IMR-90 (cell line): ENCODE measurements around the gene PLA2G15. TPM values are rescaled to one million over a fixed set of nuclear protein-coding genes. Genes with fewer than 3 reads are reported as not detected.

Experiments used
- ATAC-seq: fragments of 200-7000 bp; cut with Tn5 transposase; 2 replicates; pipeline ENCODE4 v1.9.1; 2020; ENCODE audit warnings: low read depth, mild to moderate bottlenecking, moderate library complexity
- BruUV-seq: library from RNA; stranded (reverse); fragments of 400-500 nt; replicated peaks from 2 replicates; lab custom pipeline; 2021; lab: Mats Ljungman, UMichigan
- CTCF ChIA-PET: fragments of 300-600 bp; formaldehyde crosslinking; extraction: SDS; loops from one replicate; lab custom pipeline; 2021; ENCODE audit warnings: antibody characterized with exemption; lab: Yijun Ruan, JAX
- POLR2A ChIA-PET: fragments of 300-600 bp; sonication (Branson Sonifier 250); formaldehyde crosslinking; loops from one replicate; lab custom pipeline; 2022; ENCODE audit warnings: antibody characterized with exemption; ENCODE audit not compliant: unreplicated experiment; lab: Charles Lee
- DNase-seq: peaks from one replicate; pipeline ENCODE4 v3.0.0; 2013
- H2AFZ ChIP-seq: replicated peaks from 2 replicates; pipeline ENCODE3; 2013; ENCODE audit warnings: low read length, mild to moderate bottlenecking; ENCODE audit not compliant: poor library complexity
- H2AK5ac ChIP-seq: 2 replicates; pipeline ENCODE4 v1.6.1; 2013; ENCODE audit warnings: low read depth, low read length, inconsistent platforms
- H2AK9ac ChIP-seq: replicated peaks from 2 replicates; pipeline ENCODE3; 2013; ENCODE audit warnings: mild to moderate bottlenecking, low read depth, low read length, moderate library complexity; ENCODE audit not compliant: poor library complexity
- H2BK120ac ChIP-seq: 2 replicates; pipeline ENCODE4 v1.6.1; 2013; ENCODE audit warnings: low read depth, low read length, inconsistent platforms
- H2BK15ac ChIP-seq: 3 replicates; pipeline ENCODE4 v1.6.1; 2013; ENCODE audit warnings: low read depth, low read length, inconsistent platforms
- H2BK20ac ChIP-seq: 2 replicates; pipeline ENCODE4 v1.6.1; 2013; ENCODE audit warnings: low read depth, mild to moderate bottlenecking, inconsistent platforms, low read length, moderate library complexity
- H2BK5ac ChIP-seq: 2 replicates; pipeline ENCODE4 v1.6.1; 2013; ENCODE audit warnings: mild to moderate bottlenecking, low read depth, low read length, inconsistent platforms; ENCODE audit not compliant: poor library complexity, severe bottlenecking
- H3K14ac ChIP-seq: replicated peaks from 2 replicates; pipeline ENCODE4 v1.6.1; 2013; ENCODE audit warnings: low read depth, low read length, inconsistent platforms
- H3K18ac ChIP-seq: 2 replicates; pipeline ENCODE4 v1.6.1; 2013; ENCODE audit warnings: low read depth, low read length, control low read depth
- H3K23ac ChIP-seq: 2 replicates; pipeline ENCODE4 v1.6.1; 2013; ENCODE audit warnings: low read depth, low read length, inconsistent platforms
- H3K27ac ChIP-seq: 2 replicates; pipeline ENCODE4 v1.5.1; 2013; ENCODE audit warnings: mild to moderate bottlenecking, control low read depth, low read length; ENCODE audit not compliant: insufficient read depth
- H3K27me3 ChIP-seq: 2 replicates; pipeline ENCODE4 v1.6.1; 2013; ENCODE audit warnings: low read length; ENCODE audit not compliant: control insufficient read depth, insufficient read depth
- H3K36me3 ChIP-seq: 2 replicates; pipeline ENCODE4 v1.6.1; 2013; ENCODE audit warnings: low read length, mixed read lengths; ENCODE audit not compliant: control insufficient read depth, insufficient read depth
- H3K4ac ChIP-seq: 2 replicates; pipeline ENCODE4 v1.6.1; 2013; ENCODE audit warnings: low read depth, low read length, inconsistent platforms
- H3K4me1 ChIP-seq: 2 replicates; pipeline ENCODE4 v1.6.1; 2013; ENCODE audit warnings: low read length, mixed read lengths; ENCODE audit not compliant: control insufficient read depth, insufficient read depth
- H3K4me2 ChIP-seq: 2 replicates; pipeline ENCODE4 v1.6.1; 2013; ENCODE audit warnings: low read depth, mild to moderate bottlenecking, control low read depth, low read length, moderate library complexity
- H3K4me3 ChIP-seq: 2 replicates; pipeline ENCODE4 v1.5.1; 2013; ENCODE audit warnings: low read depth, mild to moderate bottlenecking, control low read depth, low read length, moderate library complexity; ENCODE audit not compliant: insufficient read depth
- H3K56ac ChIP-seq: 2 replicates; pipeline ENCODE4 v1.6.1; 2013; ENCODE audit warnings: low read length, inconsistent platforms; ENCODE audit not compliant: insufficient read depth; ENCODE audit errors: extremely low read depth
- H3K79me1 ChIP-seq, 2 experiments: 2 replicates each; pipeline ENCODE4 v1.6.1; 2013; ENCODE audit warnings: low read length in 2 of 2, inconsistent platforms in 1 of 2, low read depth in 1 of 2
- H3K9ac ChIP-seq: 2 replicates; pipeline ENCODE4 v1.6.1; 2013; ENCODE audit warnings: low read depth, low read length, control low read depth
- H3K9me1 ChIP-seq: 2 replicates; pipeline ENCODE4 v1.6.1; 2013; ENCODE audit warnings: low read length, inconsistent platforms; ENCODE audit not compliant: insufficient read depth
- H3K9me3 ChIP-seq: 2 replicates; pipeline ENCODE4 v1.6.1; 2013; ENCODE audit warnings: low read length; ENCODE audit not compliant: control insufficient read depth, insufficient read depth
- H4K20me1 ChIP-seq: 2 replicates; pipeline ENCODE4 v1.6.1; 2013; ENCODE audit warnings: low read length, inconsistent platforms; ENCODE audit not compliant: insufficient read depth
- H4K5ac ChIP-seq: 2 replicates; pipeline ENCODE4 v1.6.1; 2013; ENCODE audit warnings: mild to moderate bottlenecking, low read depth, low read length, control low read depth
- H4K8ac ChIP-seq, 2 experiments: 2 replicates each; pipeline ENCODE4 v1.6.1; 2013; ENCODE audit warnings: low read depth in 2 of 2, low read length in 2 of 2, control low read depth in 1 of 2, inconsistent platforms in 1 of 2
- H4K91ac ChIP-seq: 2 replicates; pipeline ENCODE4 v1.6.1; 2013; ENCODE audit warnings: low read depth, low read length, inconsistent platforms; ENCODE audit not compliant: insufficient read depth
- BHLHE40 ChIP-seq: fragments of 150-350 bp; IDR thresholded peaks from 2 replicates; pipeline ENCODE4 v1.6.1; 2016; ENCODE audit warnings: mild to moderate bottlenecking, low read depth, low read length
- CEBPB ChIP-seq: IDR thresholded peaks from 2 replicates; pipeline ENCODE4 v1.6.1; 2012; ENCODE audit warnings: low read depth, low read length, improper control_type of control experiment
- CHD1 ChIP-seq: IDR thresholded peaks from 2 replicates; pipeline ENCODE4 v1.6.1; 2012; ENCODE audit warnings: low read depth, low read length, improper control_type of control experiment
- MAFK ChIP-seq: IDR thresholded peaks from 2 replicates; pipeline ENCODE4 v1.6.1; 2012; ENCODE audit warnings: low read depth, low read length, improper control_type of control experiment
- MAZ ChIP-seq: IDR thresholded peaks from 2 replicates; pipeline ENCODE4 v1.6.1; 2012; ENCODE audit warnings: low read depth, mild to moderate bottlenecking, low read length, improper control_type of control experiment, moderate library complexity, borderline replicate concordance
- MXI1 ChIP-seq: IDR thresholded peaks from 2 replicates; pipeline ENCODE4 v1.6.1; 2012; ENCODE audit warnings: low read depth, mild to moderate bottlenecking, low read length, moderate library complexity, borderline replicate concordance
- NFE2L2 ChIP-seq: fragments of 150-350 bp; IDR thresholded peaks from 2 replicates; pipeline ENCODE4 v1.6.1; 2016; ENCODE audit warnings: low read depth, mild to moderate bottlenecking, low read length
- POLR2A ChIP-seq: IDR thresholded peaks from 2 replicates; pipeline ENCODE4 v1.6.1; 2012; ENCODE audit warnings: mild to moderate bottlenecking, low read depth, low read length
- RAD21 ChIP-seq: IDR thresholded peaks from 2 replicates; pipeline ENCODE4 v1.6.1; 2012; ENCODE audit warnings: low read length, improper control_type of control experiment
- SMC3 ChIP-seq: fragments of 150-350 bp; IDR thresholded peaks from 2 replicates; pipeline ENCODE4 v1.6.1; 2016; ENCODE audit warnings: low read depth, mild to moderate bottlenecking, antibody characterized with exemption, low read length, moderate library complexity
- WGBS, 2 experiments: methylation state at CpG; one replicate each; pipeline versions ENCODE4 v1.1.5 to v1.1.7; 2013; ENCODE audit warnings: missing lambda C conversion rate in 2 of 2; ENCODE audit not compliant: insufficient read length in 1 of 2; ENCODE audit errors: extremely low coverage in 2 of 2; 5-methylcytosine and 5-hydroxymethylcytosine counted together
- dilution Hi-C: fragments of 300-500 bp; cut with HindIII; formaldehyde crosslinking; loops from one replicate; pipeline ENCODE4 v1.14.3; 2018; ENCODE audit warnings: low sequenced_read_pairs; ENCODE audit not compliant: unreplicated experiment
- in situ Hi-C: fragments of 300-500 bp; cut with MboI; formaldehyde crosslinking; loops from 3 replicates; pipeline ENCODE4 v1.14.3; 2019; ENCODE audit warnings: low sequenced_read_pairs, inconsistent platforms, mixed read lengths
- intact Hi-C: fragments of 100-400 bp; cut with micrococcal nuclease; formaldehyde crosslinking; loops from 2 replicates; pipeline ENCODE4 v1.10.0; 2022
- polyA plus RNA-seq, 3 experiments: library from polyadenylated mRNA; depleted of rRNA; stranded (reverse); fragments of >200 nt; gene quantifications; 2 replicates each; pipeline ENCODE4 v1.2.3, GENCODE V29; 2012; ENCODE audit warnings: low replicate concordance in 1 of 3
- total RNA-seq: library from RNA; depleted of rRNA; stranded (reverse); fragments of >200 nt; gene quantifications from 2 replicates; pipeline ENCODE4 v1.2.3, GENCODE V29; 2012
- TF ChIP-seq, protein P1 (sequence below): fragments of 150-350 bp; IDR thresholded peaks from 2 replicates; pipeline ENCODE4 v1.6.1; 2017; ENCODE audit warnings: mild to moderate bottlenecking, antibody characterized with exemption, low read length, low read depth
- TF ChIP-seq, protein P2 (sequence below): conservative IDR thresholded peaks from 2 replicates; pipeline ENCODE4 v1.5.1; 2012; ENCODE audit warnings: mild to moderate bottlenecking, low read depth, low read length, improper control_type of control experiment

Gene PLA2G15
- total and polyA plus RNA-seq, 2 of the 4 experiments (the other 2 are of a cell fraction), result 19.5 to 31.7 TPM

DNA sequence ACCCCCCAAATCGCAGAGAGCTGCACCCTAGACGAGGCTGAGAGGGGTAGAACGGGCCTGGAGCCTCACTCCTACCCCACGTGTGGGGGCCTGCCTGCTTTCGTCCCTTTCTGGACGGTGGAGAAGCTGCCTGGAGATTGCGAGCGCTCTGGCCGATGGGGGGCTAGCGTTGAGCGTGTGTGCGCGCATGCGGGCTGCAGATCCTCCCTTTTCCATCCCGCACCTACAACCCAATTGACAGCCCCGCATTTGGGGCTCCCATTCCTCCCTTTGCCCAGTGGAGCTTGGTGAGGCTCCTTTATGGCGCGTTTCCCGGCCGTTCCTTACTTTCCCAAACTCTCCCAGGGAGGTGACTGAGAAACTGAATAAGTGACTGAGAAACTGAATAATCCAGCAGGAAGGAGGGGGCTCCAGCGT, 8.3 kb upstream of the PLA2G15 start:
- H3K9me1 ChIP-seq, result peaks cover 8% of the 10 kb centered on the region
- H3K14ac ChIP-seq, result peak overlapping the region; percentile 26
- H3K56ac ChIP-seq, result 0 out of 2 replicates have a peak overlapping the region, but pooled peaks have one; percentile 2
- in situ Hi-C loops, result no loop called here
- peak overlapping the region; percentile 18 for H2BK5ac ChIP-seq
- peak overlapping the region; percentile 8; the same call in 1 of the 2 replicates for H3K23ac ChIP-seq
- peak overlapping the region; percentile 76 for H4K5ac ChIP-seq
- ChIA-PET CTCF (no interaction called here), POLR2A (interaction anchor here (1.1 kb wide), 1 partner anchor 13 kb away, joined by 12 read pairs; no protein-coding TSS in a partner anchor)
- peak overlapping the region; percentile 20 for H3K27ac ChIP-seq
- peak overlapping the region; percentile 34; the same call in 1 of the 2 replicates for H3K9ac ChIP-seq
- peak overlapping the region; percentile 56; the same call in 1 of the 3 replicates for H2BK15ac ChIP-seq
- dilution Hi-C loops, result no loop called here
- peaks cover 10% of the 10 kb centered on the region for H3K4me1 ChIP-seq
- H4K91ac ChIP-seq, result peak overlapping the region; percentile 60
- peak overlapping the region; percentile 54 to 95 for H4K8ac ChIP-seq
- no CpG with 5 or more reads among the region's 21 CpGs for WGBS, 2 experiments
- TF ChIP-seq BHLHE40 (no peak), SMC3 (no peak), RAD21 (no peak), MAZ (no peak), POLR2A (no peak), MAFK (no peak), NFE2L2 (no peak), CHD1 (no peak), CEBPB (no peak), MXI1 (no peak; the same call in 1 of the 2 replicates)
- TF ChIP-seq, protein P1, sequence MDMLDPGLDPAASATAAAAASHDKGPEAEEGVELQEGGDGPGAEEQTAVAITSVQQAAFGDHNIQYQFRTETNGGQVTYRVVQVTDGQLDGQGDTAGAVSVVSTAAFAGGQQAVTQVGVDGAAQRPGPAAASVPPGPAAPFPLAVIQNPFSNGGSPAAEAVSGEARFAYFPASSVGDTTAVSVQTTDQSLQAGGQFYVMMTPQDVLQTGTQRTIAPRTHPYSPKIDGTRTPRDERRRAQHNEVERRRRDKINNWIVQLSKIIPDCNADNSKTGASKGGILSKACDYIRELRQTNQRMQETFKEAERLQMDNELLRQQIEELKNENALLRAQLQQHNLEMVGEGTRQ, result no peak
- TF ChIP-seq, protein P2, sequence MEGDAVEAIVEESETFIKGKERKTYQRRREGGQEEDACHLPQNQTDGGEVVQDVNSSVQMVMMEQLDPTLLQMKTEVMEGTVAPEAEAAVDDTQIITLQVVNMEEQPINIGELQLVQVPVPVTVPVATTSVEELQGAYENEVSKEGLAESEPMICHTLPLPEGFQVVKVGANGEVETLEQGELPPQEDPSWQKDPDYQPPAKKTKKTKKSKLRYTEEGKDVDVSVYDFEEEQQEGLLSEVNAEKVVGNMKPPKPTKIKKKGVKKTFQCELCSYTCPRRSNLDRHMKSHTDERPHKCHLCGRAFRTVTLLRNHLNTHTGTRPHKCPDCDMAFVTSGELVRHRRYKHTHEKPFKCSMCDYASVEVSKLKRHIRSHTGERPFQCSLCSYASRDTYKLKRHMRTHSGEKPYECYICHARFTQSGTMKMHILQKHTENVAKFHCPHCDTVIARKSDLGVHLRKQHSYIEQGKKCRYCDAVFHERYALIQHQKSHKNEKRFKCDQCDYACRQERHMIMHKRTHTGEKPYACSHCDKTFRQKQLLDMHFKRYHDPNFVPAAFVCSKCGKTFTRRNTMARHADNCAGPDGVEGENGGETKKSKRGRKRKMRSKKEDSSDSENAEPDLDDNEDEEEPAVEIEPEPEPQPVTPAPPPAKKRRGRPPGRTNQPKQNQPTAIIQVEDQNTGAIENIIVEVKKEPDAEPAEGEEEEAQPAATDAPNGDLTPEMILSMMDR, result no peak
- peaks cover 2 to 10% of the 10 kb centered on the region in 2 experiments; a peak in 2 of 4 replicates for H3K79me1 ChIP-seq
- intact Hi-C loops, result no loop called here
- peak overlapping the region; percentile 85 for H2AK5ac ChIP-seq
- ATAC-seq (no peak), DNase-seq (no peak)
- peak overlapping the region; percentile 4 for H3K18ac ChIP-seq
- H3K4me3 ChIP-seq, result peak overlapping the region; percentile 46
- no peaks in the 10 kb centered on the region for H3K27me3 ChIP-seq
- H2BK120ac ChIP-seq, result peak overlapping the region; percentile 66
- peak overlapping the region; percentile 78 for H3K4ac ChIP-seq
- BruUV-seq, result no TSS peak
- peak overlapping the region; percentile 77 for H2BK20ac ChIP-seq
- no peaks in the 10 kb centered on the region for H3K36me3 ChIP-seq
- H3K9me3 ChIP-seq, result no peaks in the 10 kb centered on the region
- peak overlapping the region; percentile 96 for H2AFZ ChIP-seq
- no peaks in the 10 kb centered on the region for H4K20me1 ChIP-seq
- H2AK9ac ChIP-seq, result peak overlapping the region; percentile 59
- peak overlapping the region; percentile 60 for H3K4me2 ChIP-seq
